ENCODE measurements around the gene TGFB3. TPM values are rescaled to one million over a fixed set of nuclear protein-coding genes. Genes with fewer than 3 reads are reported as not detected.

TGFB3 gene
- total RNA-seq, 1 donor from 2014 or later: 55.7 TPM

DNA sequence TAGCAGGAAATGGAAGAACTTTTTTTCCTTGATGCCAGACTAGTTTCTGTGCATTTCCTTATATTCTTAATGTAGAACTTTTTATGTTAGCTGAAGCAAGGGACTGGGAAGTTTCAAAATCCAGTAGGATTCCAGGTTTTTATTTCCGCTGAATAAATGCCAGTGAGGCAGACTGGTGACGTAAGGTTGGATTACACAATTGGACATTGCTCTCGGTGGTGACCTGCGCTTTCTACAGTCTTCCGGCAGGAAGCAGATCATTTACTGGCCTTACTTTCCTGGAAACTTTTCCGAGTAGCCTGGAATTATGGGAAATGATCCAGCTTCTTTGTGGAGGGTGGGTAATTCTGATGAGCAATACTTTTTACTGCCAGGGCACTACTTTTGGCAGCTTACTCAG is 7.3 kb upstream of the TGFB3 start:
- Mint-ChIP-seq H3K36me3 (ENCODE audit: unreplicated experiment) (no peaks in the 10 kb centered on the region), H3K4me3 (ENCODE audit: unreplicated experiment) (no peak overlapping the region), H3K27me3 (ENCODE audit: unreplicated experiment) (no peaks in the 10 kb centered on the region), H3K27ac (ENCODE audit: unreplicated experiment) (no peak overlapping the region), H3K4me1 (ENCODE audit: low read depth, unreplicated experiment) (peaks cover 4% of the 10 kb centered on the region), H3K9me3 (ENCODE audit: unreplicated experiment) (no peaks in the 10 kb centered on the region)
- TF ChIP-seq, protein P1, sequence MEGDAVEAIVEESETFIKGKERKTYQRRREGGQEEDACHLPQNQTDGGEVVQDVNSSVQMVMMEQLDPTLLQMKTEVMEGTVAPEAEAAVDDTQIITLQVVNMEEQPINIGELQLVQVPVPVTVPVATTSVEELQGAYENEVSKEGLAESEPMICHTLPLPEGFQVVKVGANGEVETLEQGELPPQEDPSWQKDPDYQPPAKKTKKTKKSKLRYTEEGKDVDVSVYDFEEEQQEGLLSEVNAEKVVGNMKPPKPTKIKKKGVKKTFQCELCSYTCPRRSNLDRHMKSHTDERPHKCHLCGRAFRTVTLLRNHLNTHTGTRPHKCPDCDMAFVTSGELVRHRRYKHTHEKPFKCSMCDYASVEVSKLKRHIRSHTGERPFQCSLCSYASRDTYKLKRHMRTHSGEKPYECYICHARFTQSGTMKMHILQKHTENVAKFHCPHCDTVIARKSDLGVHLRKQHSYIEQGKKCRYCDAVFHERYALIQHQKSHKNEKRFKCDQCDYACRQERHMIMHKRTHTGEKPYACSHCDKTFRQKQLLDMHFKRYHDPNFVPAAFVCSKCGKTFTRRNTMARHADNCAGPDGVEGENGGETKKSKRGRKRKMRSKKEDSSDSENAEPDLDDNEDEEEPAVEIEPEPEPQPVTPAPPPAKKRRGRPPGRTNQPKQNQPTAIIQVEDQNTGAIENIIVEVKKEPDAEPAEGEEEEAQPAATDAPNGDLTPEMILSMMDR (IDR thresholded peaks at IDR 0.05; ENCODE audit: partially characterized antibody, unreplicated experiment): no peak
- DNase-seq: no peak

DNA sequence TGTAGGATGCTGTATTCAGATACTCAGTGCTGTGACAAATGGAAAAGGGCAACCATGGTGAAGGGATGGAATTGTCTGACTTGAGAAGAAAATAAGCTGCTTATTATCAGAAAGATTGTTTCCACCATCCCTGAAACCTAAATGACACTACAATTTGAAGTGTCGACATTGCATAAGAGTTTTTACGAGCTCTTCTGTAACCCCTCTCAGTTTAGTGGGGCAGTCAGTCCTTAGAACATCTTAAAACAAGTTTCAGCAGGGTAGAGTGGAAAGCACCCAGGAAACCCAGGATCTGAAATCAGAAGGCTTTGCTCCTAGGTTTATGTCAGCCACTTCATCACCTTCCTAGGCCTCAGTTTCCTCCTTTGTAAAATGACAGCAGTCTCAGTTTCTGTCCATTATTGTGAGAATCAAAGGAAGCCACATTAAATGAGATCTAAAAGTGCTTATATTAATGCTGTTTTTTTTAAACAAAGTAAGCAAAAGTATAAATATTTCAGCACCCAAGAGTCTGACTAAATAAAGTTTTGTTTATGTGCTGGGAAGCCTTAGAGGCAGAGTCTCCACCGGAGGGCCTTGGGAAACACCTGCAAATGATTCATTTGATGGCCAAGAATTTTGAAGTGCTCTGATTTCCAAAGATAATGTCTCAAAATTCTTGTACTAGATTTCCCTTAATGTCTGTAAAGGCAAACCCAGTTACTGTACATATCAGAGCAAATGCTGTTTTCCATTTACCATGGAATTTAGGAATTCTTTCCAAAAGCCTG is 5.6 kb upstream of the TGFB3 start:
- Mint-ChIP-seq H3K27ac (ENCODE audit: unreplicated experiment) (no peak overlapping the region), H3K36me3 (ENCODE audit: unreplicated experiment) (no peaks in the 10 kb centered on the region), H3K4me1 (ENCODE audit: low read depth, unreplicated experiment) (peaks cover 4% of the 10 kb centered on the region), H3K4me3 (ENCODE audit: unreplicated experiment) (no peak overlapping the region), H3K27me3 (ENCODE audit: unreplicated experiment) (peaks cover 2% of the 10 kb centered on the region), H3K9me3 (ENCODE audit: unreplicated experiment) (no peaks in the 10 kb centered on the region)
- no peak for DNase-seq
- TF ChIP-seq, protein P1 (IDR thresholded peaks at IDR 0.05; ENCODE audit: partially characterized antibody, unreplicated experiment): no peak

DNA sequence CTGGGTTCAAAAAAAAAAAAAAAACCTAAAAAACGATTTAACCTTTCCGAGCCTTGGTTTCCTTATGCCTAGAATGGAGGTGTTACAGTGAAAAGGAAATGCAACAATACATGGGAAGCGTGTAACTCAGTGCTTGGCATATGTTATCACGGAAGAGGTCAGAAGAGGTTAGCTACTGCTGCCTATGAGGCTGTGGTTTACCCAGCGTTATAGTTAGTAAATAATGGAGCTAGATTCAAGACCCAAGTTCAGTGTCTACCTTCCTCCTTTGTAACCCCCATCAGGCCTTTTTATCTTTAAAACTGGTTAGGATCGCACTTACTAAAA is 4.6 kb upstream of the TGFB3 start:
- H3K9me3 Mint-ChIP-seq (ENCODE audit: unreplicated experiment): peaks cover 3% of the 10 kb centered on the region
- H3K4me1 Mint-ChIP-seq (ENCODE audit: low read depth, unreplicated experiment): peaks cover 8% of the 10 kb centered on the region
- peak overlapping the region; percentile 98 for H3K4me3 Mint-ChIP-seq (ENCODE audit: unreplicated experiment)
- no peak for DNase-seq
- H3K27ac Mint-ChIP-seq (ENCODE audit: unreplicated experiment): peak overlapping the region; percentile 73
- peaks cover 5% of the 10 kb centered on the region for H3K27me3 Mint-ChIP-seq (ENCODE audit: unreplicated experiment)
- TF ChIP-seq, protein P1 (IDR thresholded peaks at IDR 0.05; ENCODE audit: partially characterized antibody, unreplicated experiment): no peak
- H3K36me3 Mint-ChIP-seq (ENCODE audit: unreplicated experiment): no peaks in the 10 kb centered on the region

DNA sequence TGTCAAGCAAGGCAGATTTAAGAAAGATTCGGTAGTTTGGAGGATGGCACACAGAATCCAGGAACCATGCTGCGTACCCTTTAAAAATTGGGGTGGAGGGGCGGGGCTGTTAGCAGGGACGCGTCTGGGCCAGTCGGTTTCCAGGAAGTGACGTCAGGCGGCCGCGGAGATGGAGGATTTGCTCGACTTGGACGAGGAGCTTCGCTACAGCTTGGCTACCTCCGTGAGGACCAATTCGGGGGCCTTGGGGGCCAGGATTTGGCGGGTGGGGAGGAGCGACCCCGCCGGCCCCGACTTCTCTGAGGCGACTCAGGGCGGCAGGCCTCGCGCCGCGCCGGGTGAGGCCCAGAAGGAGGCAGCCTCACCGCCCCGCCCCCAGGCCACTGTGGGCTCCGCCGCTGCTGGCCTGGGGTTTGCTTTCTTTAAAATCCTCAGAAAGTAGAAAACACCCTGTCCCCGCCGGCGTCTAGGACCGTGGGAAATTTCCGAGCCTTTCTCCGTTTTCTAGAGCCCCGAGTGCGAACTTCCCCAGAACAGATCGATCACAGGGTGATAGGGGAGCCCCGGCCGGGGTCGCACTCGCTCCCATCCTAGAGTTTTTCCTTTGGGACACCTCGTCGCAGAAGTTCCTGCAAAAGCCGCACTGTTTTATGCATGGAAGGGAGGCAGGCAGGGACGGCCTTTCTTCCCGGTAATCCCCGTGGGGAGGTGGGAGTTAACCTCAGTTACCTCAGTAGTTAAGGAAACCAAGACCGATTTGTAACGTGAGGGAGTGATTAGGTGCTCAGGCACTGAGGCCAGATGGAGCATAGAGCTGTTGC is 4.0 kb upstream of the TGFB3 start, which contains the start of gene IFT43:
IFT43 (plus strand) TSS at position 146 of the 821 bp plus-strand sequence; CDS start at position 170, 24 bp downstream.
- Mint-ChIP-seq H3K27ac (ENCODE audit: unreplicated experiment) (peak within 1 kb of the TSS; percentile 73), H3K4me3 (ENCODE audit: unreplicated experiment) (peak within 1 kb of the TSS; percentile 98), H3K36me3 (ENCODE audit: unreplicated experiment) (no peaks in the 10 kb centered on the region), H3K4me1 (ENCODE audit: low read depth, unreplicated experiment) (peaks cover 12% of the 10 kb centered on the region), H3K27me3 (ENCODE audit: unreplicated experiment) (peaks cover 5% of the 10 kb centered on the region), H3K9me3 (ENCODE audit: unreplicated experiment) (peaks cover 6% of the 10 kb centered on the region)
- peak; percentile 88 for DNase-seq
- TF ChIP-seq, protein P1 (IDR thresholded peaks at IDR 0.05; ENCODE audit: partially characterized antibody, unreplicated experiment): no peak

DNA sequence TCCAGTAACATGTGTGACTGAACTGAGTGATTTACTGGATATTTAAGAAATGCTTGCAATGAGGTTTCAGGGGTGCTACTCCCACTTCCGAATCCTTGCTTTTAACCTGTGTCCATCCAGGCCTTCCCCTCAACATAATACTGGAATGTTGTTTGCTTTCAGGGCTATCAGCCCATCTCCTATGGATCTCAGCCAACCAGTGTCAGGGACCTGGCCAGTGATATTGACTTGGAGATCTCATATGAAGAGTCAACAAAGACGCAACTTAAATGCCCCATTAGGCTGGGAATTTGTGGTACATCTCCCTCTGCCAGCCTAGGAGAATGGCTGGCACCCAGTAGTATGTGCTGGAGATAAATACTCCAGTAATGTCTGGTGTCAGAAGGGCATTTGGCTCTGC is 2.9 kb upstream of the TGFB3 start:
- Mint-ChIP-seq H3K9me3 (ENCODE audit: unreplicated experiment) (peaks cover 6% of the 10 kb centered on the region), H3K36me3 (ENCODE audit: unreplicated experiment) (no peaks in the 10 kb centered on the region), H3K27ac (ENCODE audit: unreplicated experiment) (no peak overlapping the region), H3K4me1 (ENCODE audit: low read depth, unreplicated experiment) (peaks cover 23% of the 10 kb centered on the region), H3K27me3 (ENCODE audit: unreplicated experiment) (peaks cover 7% of the 10 kb centered on the region), H3K4me3 (ENCODE audit: unreplicated experiment) (peak overlapping the region; percentile 79)
- DNase-seq: no peak
- TF ChIP-seq, protein P1 (IDR thresholded peaks at IDR 0.05; ENCODE audit: partially characterized antibody, unreplicated experiment): no peak
